Tibial nerve (tissue), 4 donors: ENCODE measurements around the gene HAUS7. TPM values are rescaled to one million over a fixed set of nuclear protein-coding genes. Genes with fewer than 3 reads are reported as not detected.

ENCODE experiments used
- DNase-seq, 2 donors: peaks; one replicate each; pipeline ENCODE4 v3.0.0-alpha.2; 2019; ENCODE audit warnings: low spot score in 2 of 2
- H3K27ac ChIP-seq, 4 donors: fragments of 200-600 bp; sonication (generic) in 3 of 4; one replicate each; pipeline ENCODE4 v1.5.1; 2017 to 2019; ENCODE audit warnings: mild to moderate bottlenecking in 1 of 4
- H3K27me3 ChIP-seq, 2 donors: fragments of 200-600 bp; sonication (generic) in 1 of 2; one replicate each; pipeline versions ENCODE4 v1.5.1 to v1.6.0; 2017 to 2019
- H3K36me3 ChIP-seq, 3 donors: fragments of 200-600 bp; sonication (generic); one replicate each; pipeline ENCODE4 v1.5.1; 2018 to 2019
- H3K4me1 ChIP-seq, 4 donors: fragments of 200-600 bp; sonication (generic) in 3 of 4; one replicate each; pipeline ENCODE4 v1.5.1; 2017 to 2019
- H3K4me3 ChIP-seq, 4 donors: fragments of 200-600 bp; sonication (generic) in 3 of 4; one replicate each; pipeline ENCODE4 v1.5.1; 2017 to 2019; ENCODE audit warnings: mild to moderate bottlenecking in 1 of 4, moderate library complexity in 1 of 4
- H3K9me3 ChIP-seq, 4 donors: fragments of 200-600 bp; sonication (generic) in 3 of 4; one replicate each; pipeline ENCODE4 v1.5.1; 2017 to 2019
- EP300 ChIP-seq, 2 donors: sonication (generic); formaldehyde crosslinking; IDR thresholded peaks; one replicate each; pipeline ENCODE4 v1.6.1; 2017; ENCODE audit warnings: antibody characterized with exemption in 2 of 2, mild to moderate bottlenecking in 1 of 2
- POLR2A ChIP-seq, 2 donors: fragments of 450-650 bp; IDR thresholded peaks; one replicate each; pipeline ENCODE4 v1.6.1; 2017; ENCODE audit warnings: antibody characterized with exemption in 2 of 2, mild to moderate bottlenecking in 2 of 2, moderate library complexity in 2 of 2
- WGBS, 2 donors: methylation state at CpG; one replicate each; pipeline ENCODE4 v1.1.5; 2018; 5-methylcytosine and 5-hydroxymethylcytosine counted together
- total RNA-seq, 4 donors: library from RNA; depleted of rRNA; stranded (reverse); fragments of >200 nt; gene quantifications; one replicate each; pipeline ENCODE4 v1.1.0, GENCODE V29; 2016
- TF ChIP-seq, protein P1 (sequence below), 5 experiments: fragments of 200-600 bp in 3 of 5; fragments of 450-650 bp in 2 of 5; sonication (generic) in 3 of 5; IDR thresholded peaks; one replicate each; pipeline ENCODE4 v1.5.1; 2016 to 2019; ENCODE audit warnings: antibody characterized with exemption in 5 of 5, mild to moderate bottlenecking in 3 of 5, moderate library complexity in 2 of 5

The HAUS7 gene
- total RNA-seq, 4 donors from 2014 or later, result 27.8 to 79.8 (median 30.6) TPM

DNA sequence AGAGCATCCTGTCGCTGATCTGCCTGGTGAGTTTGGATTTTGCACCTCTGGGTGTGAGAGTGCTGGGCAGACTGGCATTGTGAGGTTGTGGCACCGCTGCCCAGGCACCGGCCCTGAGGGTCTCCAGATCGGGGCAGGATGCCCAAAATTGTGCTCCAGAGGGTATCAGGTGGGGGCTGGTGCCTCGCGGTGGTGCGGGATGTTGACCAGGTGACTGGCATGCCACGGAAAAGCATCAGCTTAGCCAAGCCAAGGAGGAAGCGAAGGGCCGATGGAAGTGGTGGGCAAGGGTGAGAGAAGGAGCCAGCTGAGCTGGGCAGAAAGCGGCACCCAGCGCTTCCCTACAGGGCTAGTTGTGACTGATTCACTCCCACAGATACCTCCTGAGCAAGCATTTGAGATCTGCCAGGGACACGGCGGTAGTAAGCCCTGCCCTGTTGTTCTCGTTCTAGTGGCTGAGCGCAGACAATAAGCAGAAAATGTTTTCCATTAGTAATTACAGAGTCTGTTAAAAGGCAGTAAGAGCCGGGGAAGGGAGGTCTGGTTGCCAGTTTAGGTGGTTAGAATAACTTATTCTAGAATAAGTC is 58.3 kb downstream of the HAUS7 start:
- H3K36me3 ChIP-seq, result no peaks in the 10 kb centered on the region
- DNase-seq, result no peak
- peak overlapping the region; percentile 34 to 58 (median 49) for H3K4me3 ChIP-seq
- no peaks in the 10 kb centered on the region for H3K9me3 ChIP-seq
- no peaks in the 10 kb centered on the region for H3K27me3 ChIP-seq
- no peak for TF ChIP-seq EP300 (IDR thresholded peaks at IDR 0.05)
- TF ChIP-seq, protein P1, sequence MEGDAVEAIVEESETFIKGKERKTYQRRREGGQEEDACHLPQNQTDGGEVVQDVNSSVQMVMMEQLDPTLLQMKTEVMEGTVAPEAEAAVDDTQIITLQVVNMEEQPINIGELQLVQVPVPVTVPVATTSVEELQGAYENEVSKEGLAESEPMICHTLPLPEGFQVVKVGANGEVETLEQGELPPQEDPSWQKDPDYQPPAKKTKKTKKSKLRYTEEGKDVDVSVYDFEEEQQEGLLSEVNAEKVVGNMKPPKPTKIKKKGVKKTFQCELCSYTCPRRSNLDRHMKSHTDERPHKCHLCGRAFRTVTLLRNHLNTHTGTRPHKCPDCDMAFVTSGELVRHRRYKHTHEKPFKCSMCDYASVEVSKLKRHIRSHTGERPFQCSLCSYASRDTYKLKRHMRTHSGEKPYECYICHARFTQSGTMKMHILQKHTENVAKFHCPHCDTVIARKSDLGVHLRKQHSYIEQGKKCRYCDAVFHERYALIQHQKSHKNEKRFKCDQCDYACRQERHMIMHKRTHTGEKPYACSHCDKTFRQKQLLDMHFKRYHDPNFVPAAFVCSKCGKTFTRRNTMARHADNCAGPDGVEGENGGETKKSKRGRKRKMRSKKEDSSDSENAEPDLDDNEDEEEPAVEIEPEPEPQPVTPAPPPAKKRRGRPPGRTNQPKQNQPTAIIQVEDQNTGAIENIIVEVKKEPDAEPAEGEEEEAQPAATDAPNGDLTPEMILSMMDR (IDR thresholded peaks at IDR 0.05), result no peak
- 50 to 67% methylated on average over 8 to 17 of the region's 17 CpGs for WGBS, 2 donors
- peaks cover 0 to 12% (median 0%) of the 10 kb centered on the region in 4 donors for H3K4me1 ChIP-seq
- no peak overlapping the region for H3K27ac ChIP-seq

DNA sequence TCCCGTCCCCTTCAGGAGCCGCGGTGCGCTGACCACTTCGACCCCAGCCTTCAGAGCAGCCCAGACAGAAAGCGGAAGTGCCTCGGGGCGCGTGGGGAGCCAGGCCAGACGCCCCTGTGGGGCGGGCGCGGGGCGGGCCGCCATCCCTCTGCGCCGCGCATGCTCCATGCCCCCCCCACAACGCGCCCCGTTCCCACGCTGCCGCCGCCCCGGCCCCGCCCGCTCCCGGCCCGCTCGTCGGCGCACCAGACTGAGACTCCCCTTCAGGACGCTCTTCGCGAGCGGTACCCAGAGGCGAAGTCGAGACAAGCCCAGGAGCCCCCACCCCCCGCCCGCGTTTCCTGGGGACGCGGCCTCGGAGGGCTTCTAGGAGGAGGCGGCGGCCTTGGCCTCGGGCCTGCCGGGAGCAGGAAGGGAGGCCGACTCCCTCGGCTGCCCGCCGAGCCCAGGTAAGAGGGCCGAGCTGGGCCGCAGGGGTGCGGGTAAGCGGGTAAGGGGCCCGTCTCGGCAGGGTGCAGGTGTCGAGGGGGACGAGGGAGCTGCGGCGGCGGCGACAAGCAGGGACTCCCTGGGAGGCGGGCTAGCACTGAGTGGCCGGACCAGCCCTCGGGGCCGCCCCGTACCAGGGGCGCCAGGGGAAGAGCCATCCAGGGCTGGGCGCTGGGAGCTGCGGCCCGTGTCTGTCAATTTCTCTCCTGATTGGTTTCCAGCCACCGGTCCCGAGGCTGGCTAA is 59.0 kb downstream of the HAUS7 start, which contains the start of gene ZFP92:
Gene ZFP92 (plus strand): TSS at position 218 of the 733 bp plus-strand sequence. CDS start 6,851 bp downstream, outside the sequence.
- H3K27me3 ChIP-seq, result no peaks in the 10 kb centered on the region

DNA sequence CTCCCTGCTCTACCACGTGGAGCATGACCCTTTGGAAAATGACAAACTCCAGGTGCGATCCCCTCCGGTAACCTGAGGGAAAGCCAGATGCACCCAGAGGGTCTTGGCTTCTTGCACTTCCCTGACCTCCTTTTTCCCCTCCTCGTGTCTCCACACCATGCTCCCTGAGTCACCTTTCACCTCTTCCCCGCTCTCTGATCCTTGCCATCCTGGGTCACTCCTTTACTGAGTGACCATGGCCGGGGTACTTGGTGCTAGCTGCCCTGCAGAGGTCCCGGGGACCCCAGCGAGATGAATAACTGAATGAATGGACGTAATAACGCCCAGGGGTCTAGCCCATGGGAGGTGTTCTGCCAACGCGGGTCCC is 59.5 kb downstream of the HAUS7 start:
- no peaks in the 10 kb centered on the region for H3K9me3 ChIP-seq
- TF ChIP-seq, protein P1 (IDR thresholded peaks at IDR 0.05), result no peak
- TF ChIP-seq POLR2A (IDR thresholded peaks at IDR 0.05), result no peak
- no peak for TF ChIP-seq EP300 (IDR thresholded peaks at IDR 0.05)
- H3K4me1 ChIP-seq, result peaks cover 0 to 12% (median 0%) of the 10 kb centered on the region in 4 donors
- H3K4me3 ChIP-seq, result peak overlapping the region; percentile 34 to 58 (median 49)
- DNase-seq, result no peak
- no peaks in the 10 kb centered on the region for H3K27me3 ChIP-seq
- H3K27ac ChIP-seq, result no peak overlapping the region
- WGBS, 2 donors, result 54% methylated on average over 12 of the region's 12 CpGs; no CpG with 5 or more reads in 1 of the 2 donors
- no peaks in the 10 kb centered on the region for H3K36me3 ChIP-seq

More for the DNA sequence above, 59.0 kb downstream of the HAUS7 start, which contains the start of gene ZFP92:
- Histone ChIP-seq H3K4me3 (peak within 1 kb of the TSS; percentile 34 to 58 (median 49)), H3K9me3 (no peaks in the 10 kb centered on the region), H3K36me3 (no peaks in the 10 kb centered on the region), H3K27ac (no peak within 1 kb of the TSS), H3K4me1 (peaks cover 0 to 12% (median 0%) of the 10 kb centered on the region in 4 donors)
- no peak for DNase-seq
- TF ChIP-seq EP300 (IDR thresholded peaks at IDR 0.05) (no peak), POLR2A (IDR thresholded peaks at IDR 0.05) (no peak)
- TF ChIP-seq, protein P1 (IDR thresholded peaks at IDR 0.05), result no peak
- WGBS, 2 donors, result 49% methylated on average over 42 of the region's 75 CpGs; no CpG with 5 or more reads in 1 of the 2 donors

DNA sequence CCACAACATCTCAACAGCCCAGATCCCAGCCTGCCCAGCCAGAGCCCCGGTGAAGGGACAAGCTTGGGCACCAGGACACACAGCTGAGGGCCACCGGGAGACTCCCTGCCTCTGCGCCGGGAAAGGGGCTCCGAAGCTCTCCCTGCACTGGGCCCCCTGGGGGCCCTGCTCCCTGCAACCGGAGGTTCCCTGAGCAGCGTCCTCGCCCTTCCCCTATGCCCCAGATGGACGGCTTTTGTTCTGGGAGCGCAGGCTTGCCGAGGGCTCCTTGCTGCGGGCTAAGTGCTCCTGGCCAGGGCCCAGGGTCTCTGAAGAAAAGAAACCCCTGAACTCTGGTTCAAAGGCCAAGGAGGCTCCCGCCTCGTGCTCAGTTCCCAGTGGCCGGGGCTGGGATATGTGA is 60.0 kb downstream of the HAUS7 start:
- H3K4me1 ChIP-seq, result peaks cover 0 to 12% (median 0%) of the 10 kb centered on the region in 4 donors
- WGBS, 2 donors, result 73 to 84% methylated on average over 6 to 15 of the region's 15 CpGs
- H3K36me3 ChIP-seq, result no peaks in the 10 kb centered on the region
- H3K27me3 ChIP-seq, result no peaks in the 10 kb centered on the region
- H3K27ac ChIP-seq, result no peak overlapping the region
- TF ChIP-seq, protein P1 (IDR thresholded peaks at IDR 0.05), result no peak
- no peak for TF ChIP-seq POLR2A (IDR thresholded peaks at IDR 0.05)
- no peak for TF ChIP-seq EP300 (IDR thresholded peaks at IDR 0.05)
- H3K9me3 ChIP-seq, result no peaks in the 10 kb centered on the region
- H3K4me3 ChIP-seq, result no peak overlapping the region
- no peak for DNase-seq
